Measurements from ENCODE around the gene S100A13. TPM values are rescaled to one million over a fixed set of nuclear protein-coding genes. Genes with fewer than 3 reads are reported as not detected.

S100A13 gene
- total RNA-seq, 1 experiment from 2014 or later: 11.0 TPM

GRCh38 chr1:153578936-153579335 lies 48.4 kb downstream of the S100A13 start:
- CTCF ChIA-PET: no interaction called here
- no peak overlapping the region for H3K27ac ChIP-seq (ENCODE audit: low read depth, low read length, poor library complexity, severe bottlenecking)

GRCh38 chr1:153578490-153578889 lies 48.8 kb downstream of the S100A13 start:
- Histone ChIP-seq H3K4me3 (ENCODE audit: low read depth, low read length, poor library complexity, severe bottlenecking) (no peak overlapping the region), H3K27me3 (replicated peaks; ENCODE audit: insufficient read depth, low read depth, low read length, poor library complexity) (no peaks in the 10 kb centered on the region), H3K4me1 (ENCODE audit: insufficient read depth, low read length, poor library complexity, severe bottlenecking) (no peaks in the 10 kb centered on the region), H3K27ac (ENCODE audit: low read depth, low read length, poor library complexity, severe bottlenecking) (no peak overlapping the region), H3K9me3 (ENCODE audit: low read depth, low read length, poor library complexity, severe bottlenecking) (no peaks in the 10 kb centered on the region), H3K36me3 (ENCODE audit: insufficient read depth, low read length, poor library complexity, severe bottlenecking) (no peaks in the 10 kb centered on the region)
- POLR2A ChIA-PET (ENCODE audit: low non-redundant PET): no interaction called here
- CTCF ChIA-PET: no interaction called here
- no peak for TF ChIP-seq CTCF (conservative IDR thresholded peaks at IDR 0.05; ENCODE audit: low read depth, low read length)
- TF ChIP-seq EZH2 (IDR thresholded peaks at IDR 0.05; ENCODE audit: borderline replicate concordance, low read depth, low read length, poor library complexity, severe bottlenecking): no peak
- no TSS peak for BruUV-seq (replicated peaks)
- no peak for DNase-seq (ENCODE audit: low spot score)
- intact Hi-C loops (cut with micrococcal nuclease; ENCODE audit: unreplicated experiment): no loop called here

More at GRCh38 chr1:153578936-153579335, 48.4 kb downstream of the S100A13 start:
- no peak for DNase-seq (ENCODE audit: low spot score)
- intact Hi-C loops (cut with micrococcal nuclease; ENCODE audit: unreplicated experiment): no loop called here
- no peaks in the 10 kb centered on the region for H3K9me3 ChIP-seq (ENCODE audit: low read depth, low read length, poor library complexity, severe bottlenecking)
- BruUV-seq (replicated peaks): no TSS peak
- H3K36me3 ChIP-seq (ENCODE audit: insufficient read depth, low read length, poor library complexity, severe bottlenecking): no peaks in the 10 kb centered on the region
- no peaks in the 10 kb centered on the region for H3K27me3 ChIP-seq (replicated peaks; ENCODE audit: insufficient read depth, low read depth, low read length, poor library complexity)
- H3K4me3 ChIP-seq (ENCODE audit: low read depth, low read length, poor library complexity, severe bottlenecking): no peak overlapping the region
- TF ChIP-seq CTCF (conservative IDR thresholded peaks at IDR 0.05; ENCODE audit: low read depth, low read length) (no peak), EZH2 (IDR thresholded peaks at IDR 0.05; ENCODE audit: borderline replicate concordance, low read depth, low read length, poor library complexity, severe bottlenecking) (no peak)
- POLR2A ChIA-PET (ENCODE audit: low non-redundant PET): no interaction called here
- H3K4me1 ChIP-seq (ENCODE audit: insufficient read depth, low read length, poor library complexity, severe bottlenecking): no peaks in the 10 kb centered on the region

- Histone ChIP-seq H3K27me3 (replicated peaks; ENCODE audit: insufficient read depth, low read depth, low read length, poor library complexity) (no peaks in the 10 kb centered on the region), H3K9me3 (ENCODE audit: low read depth, low read length, poor library complexity, severe bottlenecking) (no peaks in the 10 kb centered on the region), H3K4me3 (ENCODE audit: low read depth, low read length, poor library complexity, severe bottlenecking) (no peak overlapping the region), H3K36me3 (ENCODE audit: insufficient read depth, low read length, poor library complexity, severe bottlenecking) (no peaks in the 10 kb centered on the region), H3K27ac (ENCODE audit: low read depth, low read length, poor library complexity, severe bottlenecking) (no peak overlapping the region), H3K4me1 (ENCODE audit: insufficient read depth, low read length, poor library complexity, severe bottlenecking) (no peaks in the 10 kb centered on the region)
- intact Hi-C loops (cut with micrococcal nuclease; ENCODE audit: unreplicated experiment): no loop called here
- CTCF ChIA-PET: no interaction called here
- POLR2A ChIA-PET (ENCODE audit: low non-redundant PET): no interaction called here
- BruUV-seq (replicated peaks): no TSS peak
- DNase-seq (ENCODE audit: low spot score): no peak
- TF ChIP-seq CTCF (conservative IDR thresholded peaks at IDR 0.05; ENCODE audit: low read depth, low read length) (no peak), EZH2 (IDR thresholded peaks at IDR 0.05; ENCODE audit: borderline replicate concordance, low read depth, low read length, poor library complexity, severe bottlenecking) (no peak)
Measured at GRCh38 chr1:153577624-153578051, 49.7 kb downstream of the S100A13 start.

Data from A673 (cell line).